Neuronal stem cell (in vitro differentiated cells): ENCODE measurements around the gene UGT1A5.

Experiments
- DNase-seq: peaks from one replicate; pipeline ENCODE4 v3.0.0-alpha.2; 2013; ENCODE audit warnings: low spot score
- H2AFZ ChIP-seq: one replicate; pipeline ENCODE4 v1.6.1; 2013; ENCODE audit warnings: mild to moderate bottlenecking, low read length, inconsistent platforms
- H2AK5ac ChIP-seq: 2 replicates; pipeline ENCODE4 v1.6.1; 2013; ENCODE audit warnings: low read depth, mild to moderate bottlenecking, inconsistent platforms, low read length, moderate library complexity, mixed read lengths
- H2BK120ac ChIP-seq: 2 replicates; pipeline ENCODE4 v1.6.1; 2013; ENCODE audit warnings: low read depth, mild to moderate bottlenecking, inconsistent platforms, low read length, moderate library complexity, mixed read lengths
- H2BK12ac ChIP-seq: one replicate; pipeline ENCODE4 v1.6.1; 2013; ENCODE audit warnings: low read length, inconsistent platforms
- H2BK15ac ChIP-seq: 2 replicates; pipeline ENCODE4 v1.6.1; 2013; ENCODE audit warnings: mild to moderate bottlenecking, low read length, inconsistent platforms, mixed read lengths
- H2BK5ac ChIP-seq: one replicate; pipeline ENCODE4 v1.6.1; 2013; ENCODE audit warnings: inconsistent platforms, mild to moderate bottlenecking, low read length, moderate library complexity
- H3K14ac ChIP-seq: one replicate; pipeline ENCODE4 v1.6.1; 2013; ENCODE audit warnings: low read length, inconsistent platforms
- H3K18ac ChIP-seq: 2 replicates; pipeline ENCODE4 v1.6.1; 2013; ENCODE audit warnings: low read length, inconsistent platforms
- H3K23ac ChIP-seq: 2 replicates; pipeline ENCODE4 v1.6.1; 2013; ENCODE audit warnings: low read depth, mild to moderate bottlenecking, mixed read lengths, low read length, inconsistent platforms; ENCODE audit not compliant: poor library complexity
- H3K27ac ChIP-seq: replicated peaks from 3 replicates; pipeline ENCODE4 v1.5.1; 2013; ENCODE audit warnings: low read length, inconsistent platforms
- H3K27me3 ChIP-seq, 3 experiments: 2 replicates each; pipeline ENCODE4 v1.6.1; 2013; ENCODE audit warnings: low read length in 3 of 3, mild to moderate bottlenecking in 2 of 3, inconsistent platforms in 1 of 3, low read depth in 1 of 3, mixed read lengths in 1 of 3, moderate library complexity in 1 of 3; ENCODE audit not compliant: control insufficient read depth in 3 of 3, insufficient read depth in 3 of 3
- H3K36me3 ChIP-seq, 2 donors: replicated peaks in 1 of 2; 2 replicates each; pipeline ENCODE4 v1.6.1; 2013; ENCODE audit warnings: low read length in 2 of 2; ENCODE audit not compliant: control insufficient read depth in 2 of 2, insufficient read depth in 2 of 2
- H3K4ac ChIP-seq: 2 replicates; pipeline ENCODE4 v1.6.1; 2013; ENCODE audit warnings: inconsistent platforms, mild to moderate bottlenecking, low read length, moderate library complexity
- H3K4me1 ChIP-seq, 2 donors: 1 replicate in 1 of 2; 2 replicates in 1 of 2; pipeline ENCODE4 v1.6.1; 2013; ENCODE audit warnings: low read length in 2 of 2, low read depth in 1 of 2; ENCODE audit not compliant: control insufficient read depth in 2 of 2, insufficient read depth in 1 of 2
- H3K4me2 ChIP-seq: one replicate; pipeline ENCODE4 v1.6.1; 2013; ENCODE audit warnings: mild to moderate bottlenecking, low read length, inconsistent platforms; ENCODE audit not compliant: insufficient read depth, poor library complexity, severe bottlenecking
- H3K4me3 ChIP-seq, 2 donors: 2 replicates each; pipeline ENCODE4 v1.5.1; 2013; ENCODE audit warnings: low read length in 2 of 2, mild to moderate bottlenecking in 2 of 2, inconsistent platforms in 1 of 2, moderate library complexity in 1 of 2
- H3K79me1 ChIP-seq: one replicate; pipeline ENCODE4 v1.6.1; 2013; ENCODE audit warnings: low read depth, mild to moderate bottlenecking, inconsistent platforms, low read length, moderate library complexity
- H3K9ac ChIP-seq: one replicate; pipeline ENCODE4 v1.6.1; 2013; ENCODE audit warnings: mild to moderate bottlenecking, low read depth, low read length, inconsistent platforms; ENCODE audit not compliant: poor library complexity
- H3K9me3 ChIP-seq, 2 donors: replicated peaks in 1 of 2; 2 replicates each; pipeline versions ENCODE3 to v1.6.1; 2013; ENCODE audit warnings: low read length in 2 of 2, mild to moderate bottlenecking in 2 of 2, inconsistent platforms in 1 of 2, low read depth in 1 of 2, mixed read lengths in 1 of 2, moderate library complexity in 1 of 2; ENCODE audit not compliant: control insufficient read depth in 2 of 2, insufficient read depth in 1 of 2
- H4K8ac ChIP-seq: one replicate; pipeline ENCODE4 v1.6.1; 2013; ENCODE audit warnings: low read depth, mild to moderate bottlenecking, inconsistent platforms, low read length, moderate library complexity
- H4K91ac ChIP-seq: one replicate; pipeline ENCODE4 v1.6.1; 2013; ENCODE audit warnings: low read length, low read depth, mild to moderate bottlenecking, inconsistent platforms; ENCODE audit not compliant: poor library complexity
- WGBS, 2 donors: extraction: QIAGEN DNeasy Blood & Tissue Kit; methylation state at CpG; one replicate each; pipeline ENCODE4 v1.1.7; 2013; ENCODE audit warnings: missing lambda C conversion rate in 2 of 2, mixed read lengths in 1 of 2; ENCODE audit not compliant: insufficient read length in 2 of 2, insufficient replicate concordance in 1 of 2; ENCODE audit errors: extremely low coverage in 2 of 2; 5-methylcytosine and 5-hydroxymethylcytosine counted together

Gene UGT1A5

DNA sequence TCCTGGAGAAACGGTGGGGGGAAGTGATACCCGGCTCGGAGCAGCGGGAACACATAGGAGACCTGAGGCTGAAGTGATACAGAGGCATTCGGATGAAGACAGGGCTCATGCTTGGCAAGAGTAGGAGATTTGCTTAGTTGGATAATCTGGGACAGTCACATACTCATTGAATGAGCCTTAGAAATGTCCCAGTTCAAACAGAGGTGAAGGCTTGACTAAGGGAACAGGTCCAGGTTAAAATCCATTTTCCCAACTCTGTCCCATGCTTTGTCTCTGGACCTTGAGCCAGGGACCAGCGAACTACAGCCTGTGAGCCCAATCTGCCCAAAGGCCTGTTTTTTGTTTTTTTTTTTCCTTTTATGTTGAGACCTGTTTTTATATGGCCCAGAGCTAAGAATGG, 18.7 kb upstream of the UGT1A5 start:
- no peak for DNase-seq
- Histone ChIP-seq H2BK120ac (no peak overlapping the region), H2AK5ac (no peak overlapping the region), H3K23ac (no peak overlapping the region), H3K9me3 (no peaks in the 10 kb centered on the region), H2BK15ac (no peak overlapping the region), H3K18ac (no peak overlapping the region), H3K4me3 (no peak overlapping the region), H2BK12ac (no peak overlapping the region), H3K4ac (no peak overlapping the region), H3K9ac (no peak overlapping the region), H2AFZ (no peak overlapping the region), H3K36me3 (no peaks in the 10 kb centered on the region), H3K27ac (no peak overlapping the region), H3K79me1 (no peaks in the 10 kb centered on the region), H3K27me3 (no peaks in the 10 kb centered on the region), H3K4me2 (no peak overlapping the region), H3K4me1 (peaks cover 0 to 3% of the 10 kb centered on the region in 2 donors), H4K8ac (no peak overlapping the region), H2BK5ac (no peak overlapping the region), H4K91ac (no peak overlapping the region), H3K14ac (no peak overlapping the region)
- no CpG with 5 or more reads among the region's 6 CpGs for WGBS, 2 donors

DNA sequence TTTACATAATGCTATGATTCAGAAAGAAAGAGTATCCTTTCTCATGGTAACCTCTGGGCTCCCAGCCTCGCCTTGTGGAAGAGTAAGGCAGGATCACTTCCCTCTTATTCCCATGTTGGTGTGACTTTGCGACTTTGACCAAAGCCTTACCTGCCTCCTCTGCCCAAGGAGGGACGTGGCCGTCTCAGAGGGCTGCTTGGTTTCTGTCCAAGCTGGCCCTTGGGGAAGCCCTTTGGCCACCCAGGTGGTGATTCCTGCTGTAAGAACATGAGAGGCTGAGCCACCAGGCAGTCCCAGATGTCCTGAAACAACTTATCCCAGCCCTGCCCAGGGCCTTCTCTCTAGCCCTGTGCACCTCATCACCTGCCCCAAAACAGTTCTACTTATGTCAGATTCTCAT, 14.0 kb upstream of the UGT1A5 start:
- Histone ChIP-seq H2BK12ac (no peak overlapping the region), H3K79me1 (no peaks in the 10 kb centered on the region), H2BK5ac (no peak overlapping the region), H3K18ac (peak overlapping the region; percentile 38), H3K14ac (no peak overlapping the region), H4K8ac (no peak overlapping the region), H3K4me1 (peaks cover 9% of the 10 kb centered on the region in 2 donors), H2BK15ac (no peak overlapping the region), H3K4ac (peak overlapping the region; percentile 13), H2BK120ac (no peak overlapping the region), H3K4me2 (no peak overlapping the region), H3K9me3 (no peaks in the 10 kb centered on the region), H2AK5ac (no peak overlapping the region), H3K9ac (no peak overlapping the region), H3K36me3 (no peaks in the 10 kb centered on the region), H2AFZ (no peak overlapping the region), H3K27ac (no peak overlapping the region), H3K27me3 (no peaks in the 10 kb centered on the region), H3K4me3 (no peak overlapping the region), H3K23ac (no peak overlapping the region), H4K91ac (no peak overlapping the region)
- no CpG with 5 or more reads among the region's 4 CpGs for WGBS, 2 donors
- no peak for DNase-seq

DNA sequence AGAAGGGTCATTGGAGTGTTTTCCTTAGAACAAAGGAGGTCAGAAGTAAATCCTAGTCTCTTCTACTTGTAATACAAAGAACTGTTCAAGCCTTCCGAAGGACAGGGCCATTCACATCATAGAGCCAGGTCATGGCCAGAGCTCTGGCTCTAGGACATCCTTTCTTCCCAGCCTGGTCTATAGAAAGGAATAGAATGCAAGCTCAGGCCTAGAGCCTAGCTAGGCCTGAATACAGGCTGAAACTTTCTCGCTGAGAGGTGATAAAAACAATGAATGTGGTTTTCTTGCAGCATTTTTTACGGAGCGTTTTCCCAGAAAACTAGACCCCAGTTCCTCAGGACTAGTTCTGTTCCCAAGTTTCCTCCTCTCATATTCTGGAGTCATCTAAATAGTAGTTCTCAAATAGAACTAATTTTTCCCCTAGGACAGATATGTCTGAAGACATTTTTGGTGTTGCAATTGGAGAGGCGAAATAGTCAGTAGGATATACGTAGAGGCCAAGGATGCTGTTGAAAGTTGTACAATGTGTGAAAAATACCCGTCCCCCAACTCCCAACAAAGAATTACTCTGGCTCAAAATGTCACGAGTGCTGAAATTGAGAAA, 13.2 kb upstream of the UGT1A5 start:
- no peak overlapping the region for H4K8ac ChIP-seq
- WGBS, 2 donors = no CpG with 5 or more reads among the region's 8 CpGs
- peaks cover 9% of the 10 kb centered on the region in 2 donors for H3K4me1 ChIP-seq

DNA sequence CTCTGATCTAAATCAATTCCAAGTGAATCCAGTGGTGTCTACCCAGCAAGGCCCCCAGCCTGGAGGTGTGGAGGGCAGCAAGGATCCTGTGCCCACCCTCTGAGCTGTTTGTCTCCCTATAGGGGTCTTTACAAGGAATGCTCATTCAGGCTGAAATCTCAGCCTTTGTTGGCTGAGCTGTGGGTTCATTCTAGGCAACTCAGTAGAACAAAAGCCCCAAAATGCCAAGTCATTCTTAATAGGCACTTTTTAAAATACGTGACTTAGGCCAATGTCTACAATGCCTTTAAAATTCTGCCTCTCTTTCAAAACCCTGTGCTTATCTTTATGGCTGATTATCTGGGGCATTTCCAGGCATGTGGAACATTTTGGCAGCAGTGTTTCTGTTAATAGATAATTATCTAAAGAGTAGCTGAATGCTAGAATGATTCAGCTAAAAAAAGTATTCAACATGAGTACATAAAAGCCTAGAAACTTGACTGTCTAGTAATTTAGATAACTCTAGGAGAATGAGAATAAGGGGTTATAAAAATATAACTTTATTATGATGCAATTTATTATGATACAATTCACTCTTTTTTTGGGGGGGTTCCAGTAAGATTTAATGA, 12.6 kb upstream of the UGT1A5 start:
- Histone ChIP-seq H3K23ac (no peak overlapping the region), H4K8ac (no peak overlapping the region), H3K9ac (no peak overlapping the region), H4K91ac (no peak overlapping the region), H3K4me2 (peak overlapping the region; percentile 13), H2BK5ac (no peak overlapping the region), H2AK5ac (no peak overlapping the region), H3K14ac (no peak overlapping the region), H3K27me3 (no peaks in the 10 kb centered on the region), H3K4me1 (peaks cover 9% of the 10 kb centered on the region in 2 donors), H3K9me3 (no peaks in the 10 kb centered on the region), H2BK15ac (no peak overlapping the region), H3K79me1 (no peaks in the 10 kb centered on the region), H3K4me3 (no peak overlapping the region), H2AFZ (peak overlapping the region; percentile 69), H3K4ac (no peak overlapping the region), H3K18ac (no peak overlapping the region), H2BK12ac (no peak overlapping the region), H3K36me3 (no peaks in the 10 kb centered on the region), H3K27ac (peak overlapping the region; percentile 52), H2BK120ac (no peak overlapping the region)
- DNase-seq = peak; percentile 70
- WGBS, 2 donors = no CpG with 5 or more reads among the region's 1 CpG

More for the DNA sequence above, 13.2 kb upstream of the UGT1A5 start:
- H3K18ac ChIP-seq = no peak overlapping the region
- no peaks in the 10 kb centered on the region for H3K36me3 ChIP-seq
- no peak overlapping the region for H2BK120ac ChIP-seq
- H4K91ac ChIP-seq = no peak overlapping the region
- H3K23ac ChIP-seq = no peak overlapping the region
- H3K14ac ChIP-seq = no peak overlapping the region
- H3K79me1 ChIP-seq = no peaks in the 10 kb centered on the region
- no peak overlapping the region for H3K4me2 ChIP-seq
- H2BK12ac ChIP-seq = no peak overlapping the region
- no peak overlapping the region for H3K4me3 ChIP-seq
- H2AFZ ChIP-seq = peak overlapping the region; percentile 69
- H3K27me3 ChIP-seq = no peaks in the 10 kb centered on the region
- no peak overlapping the region for H3K4ac ChIP-seq
- H3K9me3 ChIP-seq = no peaks in the 10 kb centered on the region
- H2BK15ac ChIP-seq = no peak overlapping the region
- no peak overlapping the region for H2AK5ac ChIP-seq
- DNase-seq = no peak
- no peak overlapping the region for H3K9ac ChIP-seq
- H3K27ac ChIP-seq = peak overlapping the region; percentile 39
- no peak overlapping the region for H2BK5ac ChIP-seq
